ENCODE results near the gene RFX3.

- TF ChIP-seq, protein P1, sequence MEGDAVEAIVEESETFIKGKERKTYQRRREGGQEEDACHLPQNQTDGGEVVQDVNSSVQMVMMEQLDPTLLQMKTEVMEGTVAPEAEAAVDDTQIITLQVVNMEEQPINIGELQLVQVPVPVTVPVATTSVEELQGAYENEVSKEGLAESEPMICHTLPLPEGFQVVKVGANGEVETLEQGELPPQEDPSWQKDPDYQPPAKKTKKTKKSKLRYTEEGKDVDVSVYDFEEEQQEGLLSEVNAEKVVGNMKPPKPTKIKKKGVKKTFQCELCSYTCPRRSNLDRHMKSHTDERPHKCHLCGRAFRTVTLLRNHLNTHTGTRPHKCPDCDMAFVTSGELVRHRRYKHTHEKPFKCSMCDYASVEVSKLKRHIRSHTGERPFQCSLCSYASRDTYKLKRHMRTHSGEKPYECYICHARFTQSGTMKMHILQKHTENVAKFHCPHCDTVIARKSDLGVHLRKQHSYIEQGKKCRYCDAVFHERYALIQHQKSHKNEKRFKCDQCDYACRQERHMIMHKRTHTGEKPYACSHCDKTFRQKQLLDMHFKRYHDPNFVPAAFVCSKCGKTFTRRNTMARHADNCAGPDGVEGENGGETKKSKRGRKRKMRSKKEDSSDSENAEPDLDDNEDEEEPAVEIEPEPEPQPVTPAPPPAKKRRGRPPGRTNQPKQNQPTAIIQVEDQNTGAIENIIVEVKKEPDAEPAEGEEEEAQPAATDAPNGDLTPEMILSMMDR (IDR thresholded peaks at IDR 0.05), result no peak
- no peak for TF ChIP-seq POLR2A (IDR thresholded peaks at IDR 0.05)
Measured at GRCh38 chr9:3415906-3416305, 109.9 kb downstream of the RFX3 start.

All from adrenal gland (tissue), 5 donors.